GM18508 (cell line): ENCODE data around the gene MYO7B.

Experiments used
- ATAC-seq: cut with Tn5 transposase; IDR thresholded peaks from one replicate; pipeline ENCODE4 v1.9.1; 2021; ENCODE audit warnings: moderate number of reproducible peaks; ENCODE audit not compliant: insufficient read depth, unreplicated experiment

MYO7B gene

GRCh38 chr2:127632592-127633489 is 97.4 kb downstream of the MYO7B start:
- ATAC-seq, result no peak

- ATAC-seq, result no peak
Observed at GRCh38 chr2:127633556-127634065, 98.1 kb downstream of the MYO7B start.

- no peak for ATAC-seq
Observed at GRCh38 chr2:127634066-127634617, 98.7 kb downstream of the MYO7B start.

GRCh38 chr2:127634626-127635379 is 99.3 kb downstream of the MYO7B start:
- ATAC-seq, result no peak

DNA sequence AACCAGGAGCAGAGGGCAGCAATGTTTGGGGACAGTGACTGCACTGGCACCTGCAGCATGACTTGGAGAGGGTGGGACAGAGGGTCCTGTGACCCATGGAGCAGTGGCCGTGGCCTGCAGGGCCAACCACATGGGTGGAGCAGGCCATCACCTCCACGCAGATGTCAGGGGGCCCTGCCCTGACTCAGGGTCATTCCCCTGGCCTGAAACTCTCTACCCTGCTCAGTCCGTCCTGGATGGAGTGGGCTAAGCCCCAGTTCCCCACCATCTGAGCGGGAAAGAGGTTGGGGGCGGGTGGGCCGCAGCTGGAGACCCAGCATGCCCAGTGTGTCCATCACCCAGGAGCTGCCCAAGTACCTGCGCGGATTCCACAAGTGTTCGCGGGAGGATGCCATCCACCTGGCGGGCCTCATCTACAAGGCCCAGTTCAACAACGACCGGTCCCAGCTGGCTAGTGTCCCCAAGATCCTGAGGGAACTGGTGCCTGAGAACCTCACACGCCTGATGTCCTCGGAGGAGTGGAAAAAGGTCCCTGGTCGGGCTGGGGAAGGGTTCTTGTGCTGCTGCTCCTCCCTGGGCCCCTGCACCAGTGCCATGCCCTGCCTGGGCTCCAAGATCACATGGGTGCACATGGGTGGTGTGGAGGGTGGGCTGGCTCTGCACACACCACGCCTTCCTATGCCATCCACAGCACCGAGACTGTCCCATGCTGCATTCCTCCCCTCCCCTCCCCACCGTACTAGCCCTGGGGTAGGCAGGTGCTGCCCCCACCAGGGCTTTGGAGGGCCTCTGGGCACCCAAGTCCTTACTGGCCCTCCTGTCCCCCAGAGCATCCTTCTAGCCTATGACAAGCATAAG is 100.1 kb downstream of the MYO7B start:
- no peak for ATAC-seq

- no peak for ATAC-seq
Observed at GRCh38 chr2:127636248-127637235, 101.1 kb downstream of the MYO7B start.

GRCh38 chr2:127637236-127637630 is 101.8 kb downstream of the MYO7B start:
- ATAC-seq, result no peak

GRCh38 chr2:127637725-127638252 is 102.3 kb downstream of the MYO7B start:
- no peak for ATAC-seq

GRCh38 chr2:127638361-127639110 is 103.1 kb downstream of the MYO7B start:
- no peak for ATAC-seq

GRCh38 chr2:127639111-127639474 is 103.6 kb downstream of the MYO7B start:
- no peak for ATAC-seq

- ATAC-seq, result no peak
Observed at GRCh38 chr2:127640082-127641072, 104.9 kb downstream of the MYO7B start.

- no peak for ATAC-seq
Observed at GRCh38 chr2:127641133-127641532, 105.7 kb downstream of the MYO7B start.

DNA sequence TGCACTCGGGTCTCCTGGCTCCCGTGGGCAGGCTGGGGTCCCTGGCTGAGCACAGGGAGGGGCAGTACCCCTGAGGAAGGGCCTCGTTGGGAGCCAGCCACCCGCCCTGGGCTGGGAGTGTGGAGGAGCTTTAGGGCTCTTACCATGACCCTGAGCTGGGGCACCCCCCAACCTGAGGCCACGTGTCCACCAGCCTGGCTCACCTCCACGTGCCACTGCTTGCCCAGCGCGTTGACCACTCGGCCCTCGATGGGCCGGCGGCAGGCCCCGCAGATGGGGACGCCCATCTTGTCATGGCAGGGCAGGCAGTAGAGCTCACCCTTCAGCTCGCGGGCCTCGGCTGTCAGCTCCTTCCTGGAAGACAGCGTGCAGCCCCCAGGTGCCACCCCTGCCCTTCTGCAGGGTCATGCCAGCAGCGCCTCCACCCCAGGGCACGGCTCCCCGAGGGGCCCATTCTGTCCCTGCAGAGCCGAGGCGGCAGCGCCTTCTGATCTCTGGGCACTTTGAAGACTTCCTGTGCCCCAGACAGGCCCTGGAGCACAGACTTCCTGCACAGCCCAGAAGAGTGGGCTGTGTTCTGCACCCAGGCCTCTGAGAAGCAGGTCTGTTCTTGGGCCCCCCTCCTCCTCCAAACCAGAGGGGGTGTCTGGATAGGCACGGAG is 106.5 kb downstream of the MYO7B start:
- ATAC-seq, result no peak

GRCh38 chr2:127642706-127643438 is 107.4 kb downstream of the MYO7B start:
- no peak for ATAC-seq

DNA sequence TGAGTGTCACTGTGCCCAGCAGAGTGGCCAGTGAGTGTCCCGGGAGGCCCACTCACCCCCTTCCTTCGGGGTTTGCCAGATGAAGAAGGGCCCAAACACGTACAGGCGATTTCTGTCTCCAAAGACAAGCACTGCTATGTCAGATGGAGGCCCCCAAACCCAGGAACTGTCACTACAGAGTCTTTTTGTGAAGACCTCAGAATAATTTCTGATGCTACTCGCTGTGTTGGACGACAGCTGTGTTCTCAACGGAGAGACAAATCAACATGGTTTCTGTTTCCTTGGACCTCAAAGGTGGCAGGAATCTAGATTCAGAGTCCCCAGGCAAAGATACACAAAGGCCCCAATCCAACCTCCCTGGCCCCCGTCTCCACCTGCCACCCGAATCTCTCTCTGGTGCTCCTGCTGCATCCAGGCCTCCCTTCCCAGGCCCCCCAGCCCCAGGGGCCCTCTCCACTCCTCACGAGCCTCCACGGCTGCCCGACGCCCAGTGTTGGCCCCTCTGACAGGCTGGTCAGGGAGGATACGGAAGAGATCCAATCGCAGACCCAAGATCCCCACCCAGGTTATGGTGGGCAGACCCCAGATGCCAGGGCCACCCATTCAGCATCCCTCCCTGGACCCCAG is 108.1 kb downstream of the MYO7B start:
- no peak for ATAC-seq
